Breast epithelium (tissue), 4 donors: ENCODE data around the gene DDX49. TPM values are rescaled to one million over a fixed set of nuclear protein-coding genes. Genes with fewer than 3 reads are reported as not detected.

ENCODE experiments used
- DNase-seq, 2 donors: peaks; one replicate each; pipeline ENCODE4 v3.0.0-alpha.2; 2019; ENCODE audit warnings: low spot score in 2 of 2
- H3K27ac ChIP-seq, 2 donors: fragments of 200-600 bp; sonication (generic) in 1 of 2; one replicate each; pipeline ENCODE4 v1.5.1; 2016 to 2019; ENCODE audit warnings: mild to moderate bottlenecking in 1 of 2
- H3K27me3 ChIP-seq, 2 donors: fragments of 200-600 bp; sonication (generic) in 1 of 2; one replicate each; pipeline versions ENCODE4 v1.5.1 to v1.6.0; 2017 to 2019; ENCODE audit warnings: control low read depth in 1 of 2, mild to moderate bottlenecking in 1 of 2
- H3K36me3 ChIP-seq: fragments of 200-600 bp; one replicate; pipeline ENCODE4 v1.5.1; 2019
- H3K4me1 ChIP-seq, 2 donors: fragments of 200-600 bp; sonication (generic); one replicate each; pipeline ENCODE4 v1.5.1; 2016 to 2019; ENCODE audit warnings: control low read depth in 1 of 2
- H3K4me3 ChIP-seq, 3 donors: fragments of 200-600 bp; sonication (generic); 1 replicate in 2 of 3; 2 replicates in 1 of 3; pipeline ENCODE4 v1.5.1; 2016 to 2019; ENCODE audit warnings: mild to moderate bottlenecking in 3 of 3, moderate library complexity in 2 of 3
- H3K9me3 ChIP-seq, 2 donors: fragments of 200-600 bp; sonication (generic) in 1 of 2; one replicate each; pipeline ENCODE4 v1.5.1; 2016 to 2019; ENCODE audit warnings: control low read depth in 1 of 2
- POLR2A ChIP-seq: fragments of 450-650 bp; IDR thresholded peaks from one replicate; pipeline ENCODE4 v1.6.1; 2016; ENCODE audit warnings: antibody characterized with exemption, mild to moderate bottlenecking, moderate library complexity
- POLR2AphosphoS5 ChIP-seq, 3 donors: sonication (generic); formaldehyde crosslinking; IDR thresholded peaks; one replicate each; pipeline ENCODE4 v1.6.1; 2017; ENCODE audit warnings: antibody characterized with exemption in 3 of 3
- intact Hi-C: fragments of 100-400 bp; cut with DNase I; formaldehyde crosslinking; loops from one replicate; pipeline ENCODE4 v1.15.1; 2023; ENCODE audit warnings: low total_unique reads
- total RNA-seq, 3 donors: library from RNA; depleted of rRNA; stranded (reverse); fragments of >200 nt; gene quantifications; one replicate each; pipeline ENCODE4 v1.1.0, GENCODE V29; 2016
- TF ChIP-seq, protein P1 (sequence below), 3 donors: fragments of 450-650 bp; IDR thresholded peaks; one replicate each; pipeline ENCODE4 v1.5.1; 2016 to 2017; ENCODE audit warnings: antibody characterized with exemption in 3 of 3, mild to moderate bottlenecking in 3 of 3, moderate library complexity in 3 of 3

The DDX49 gene
- total RNA-seq, 3 donors from 2014 or later: 34.1 to 44.9 (median 40.2) TPM

DNA sequence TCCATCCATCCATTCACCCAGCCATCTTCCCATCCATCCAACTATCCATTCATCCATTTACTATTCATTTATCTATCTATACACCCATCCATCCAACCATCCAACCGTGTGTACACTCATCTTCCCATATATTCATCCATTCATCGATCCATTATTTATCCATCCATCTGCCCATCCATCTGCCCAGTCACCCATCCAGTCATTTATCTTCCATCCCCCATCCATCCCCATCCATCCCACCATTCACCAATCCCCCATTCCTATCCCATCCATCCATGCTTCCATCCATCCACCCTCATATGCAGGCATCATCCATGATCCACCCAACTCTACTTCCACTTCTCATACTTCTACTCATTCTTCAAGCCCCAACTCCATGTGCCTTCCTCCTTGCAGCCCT is 35.5 kb downstream of the DDX49 start:
- no peak for DNase-seq
- no peaks in the 10 kb centered on the region for H3K4me1 ChIP-seq
- H3K27ac ChIP-seq: no peak overlapping the region
- no peaks in the 10 kb centered on the region for H3K27me3 ChIP-seq
- H3K4me3 ChIP-seq: no peak overlapping the region
- H3K9me3 ChIP-seq: no peaks in the 10 kb centered on the region
- no peaks in the 10 kb centered on the region for H3K36me3 ChIP-seq
- intact Hi-C loops: no loop called here
- TF ChIP-seq POLR2AphosphoS5 (IDR thresholded peaks at IDR 0.05) (no peak), POLR2A (no peak)
- TF ChIP-seq, protein P1, sequence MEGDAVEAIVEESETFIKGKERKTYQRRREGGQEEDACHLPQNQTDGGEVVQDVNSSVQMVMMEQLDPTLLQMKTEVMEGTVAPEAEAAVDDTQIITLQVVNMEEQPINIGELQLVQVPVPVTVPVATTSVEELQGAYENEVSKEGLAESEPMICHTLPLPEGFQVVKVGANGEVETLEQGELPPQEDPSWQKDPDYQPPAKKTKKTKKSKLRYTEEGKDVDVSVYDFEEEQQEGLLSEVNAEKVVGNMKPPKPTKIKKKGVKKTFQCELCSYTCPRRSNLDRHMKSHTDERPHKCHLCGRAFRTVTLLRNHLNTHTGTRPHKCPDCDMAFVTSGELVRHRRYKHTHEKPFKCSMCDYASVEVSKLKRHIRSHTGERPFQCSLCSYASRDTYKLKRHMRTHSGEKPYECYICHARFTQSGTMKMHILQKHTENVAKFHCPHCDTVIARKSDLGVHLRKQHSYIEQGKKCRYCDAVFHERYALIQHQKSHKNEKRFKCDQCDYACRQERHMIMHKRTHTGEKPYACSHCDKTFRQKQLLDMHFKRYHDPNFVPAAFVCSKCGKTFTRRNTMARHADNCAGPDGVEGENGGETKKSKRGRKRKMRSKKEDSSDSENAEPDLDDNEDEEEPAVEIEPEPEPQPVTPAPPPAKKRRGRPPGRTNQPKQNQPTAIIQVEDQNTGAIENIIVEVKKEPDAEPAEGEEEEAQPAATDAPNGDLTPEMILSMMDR (IDR thresholded peaks at IDR 0.05): no peak

- H3K4me3 ChIP-seq: no peak overlapping the region
- TF ChIP-seq, protein P1 (IDR thresholded peaks at IDR 0.05): no peak
- TF ChIP-seq POLR2AphosphoS5 (IDR thresholded peaks at IDR 0.05) (no peak), POLR2A (no peak)
- DNase-seq: no peak
- H3K4me1 ChIP-seq: no peaks in the 10 kb centered on the region
- no peaks in the 10 kb centered on the region for H3K36me3 ChIP-seq
- no peaks in the 10 kb centered on the region for H3K9me3 ChIP-seq
- H3K27ac ChIP-seq: no peak overlapping the region
- intact Hi-C loops: no loop called here
- peaks cover 0 to 5% of the 10 kb centered on the region in 2 donors for H3K27me3 ChIP-seq
Measured at GRCh38 chr19:18960370-18960769, 40.9 kb downstream of the DDX49 start.

- Histone ChIP-seq H3K4me1 (peaks cover 0 to under 1% of the 10 kb centered on the region in 2 donors), H3K27ac (no peak overlapping the region), H3K4me3 (no peak overlapping the region), H3K27me3 (peaks cover 0 to 5% of the 10 kb centered on the region in 2 donors), H3K9me3 (no peaks in the 10 kb centered on the region), H3K36me3 (no peaks in the 10 kb centered on the region)
- DNase-seq: no peak
- intact Hi-C loops: no loop called here
- TF ChIP-seq, protein P1 (IDR thresholded peaks at IDR 0.05): no peak
- TF ChIP-seq POLR2AphosphoS5 (IDR thresholded peaks at IDR 0.05): no peak
- TF ChIP-seq POLR2A: no peak
Measured at GRCh38 chr19:18961767-18962620, 42.5 kb downstream of the DDX49 start.

GRCh38 chr19:18964121-18964520 is 44.6 kb downstream of the DDX49 start:
- intact Hi-C loops: no loop called here
- no peaks in the 10 kb centered on the region for H3K9me3 ChIP-seq
- no peak overlapping the region for H3K27ac ChIP-seq
- H3K27me3 ChIP-seq: peaks cover 0 to 5% of the 10 kb centered on the region in 2 donors
- TF ChIP-seq POLR2A (no peak), POLR2AphosphoS5 (IDR thresholded peaks at IDR 0.05) (no peak)
- TF ChIP-seq, protein P1 (IDR thresholded peaks at IDR 0.05): no peak
- H3K36me3 ChIP-seq: no peaks in the 10 kb centered on the region
- H3K4me1 ChIP-seq: peaks cover 0 to 7% of the 10 kb centered on the region in 2 donors
- H3K4me3 ChIP-seq: no peak overlapping the region
- no peak for DNase-seq

- peaks cover 0 to 7% of the 10 kb centered on the region in 2 donors for H3K4me1 ChIP-seq
- DNase-seq: no peak
- TF ChIP-seq POLR2AphosphoS5 (IDR thresholded peaks at IDR 0.05): no peak
- TF ChIP-seq POLR2A: no peak
- TF ChIP-seq, protein P1 (IDR thresholded peaks at IDR 0.05): no peak
- H3K9me3 ChIP-seq: no peaks in the 10 kb centered on the region
- peak overlapping the region; percentile 38 to 40 for H3K27ac ChIP-seq
- no peak overlapping the region for H3K4me3 ChIP-seq
- intact Hi-C loops: no loop called here
- H3K27me3 ChIP-seq: peaks cover 0 to 5% of the 10 kb centered on the region in 2 donors
- no peaks in the 10 kb centered on the region for H3K36me3 ChIP-seq
Measured at GRCh38 chr19:18966307-18966706, 46.8 kb downstream of the DDX49 start.
